ENCODE measurements around the gene DISP2.

DISP2 gene, protein sequence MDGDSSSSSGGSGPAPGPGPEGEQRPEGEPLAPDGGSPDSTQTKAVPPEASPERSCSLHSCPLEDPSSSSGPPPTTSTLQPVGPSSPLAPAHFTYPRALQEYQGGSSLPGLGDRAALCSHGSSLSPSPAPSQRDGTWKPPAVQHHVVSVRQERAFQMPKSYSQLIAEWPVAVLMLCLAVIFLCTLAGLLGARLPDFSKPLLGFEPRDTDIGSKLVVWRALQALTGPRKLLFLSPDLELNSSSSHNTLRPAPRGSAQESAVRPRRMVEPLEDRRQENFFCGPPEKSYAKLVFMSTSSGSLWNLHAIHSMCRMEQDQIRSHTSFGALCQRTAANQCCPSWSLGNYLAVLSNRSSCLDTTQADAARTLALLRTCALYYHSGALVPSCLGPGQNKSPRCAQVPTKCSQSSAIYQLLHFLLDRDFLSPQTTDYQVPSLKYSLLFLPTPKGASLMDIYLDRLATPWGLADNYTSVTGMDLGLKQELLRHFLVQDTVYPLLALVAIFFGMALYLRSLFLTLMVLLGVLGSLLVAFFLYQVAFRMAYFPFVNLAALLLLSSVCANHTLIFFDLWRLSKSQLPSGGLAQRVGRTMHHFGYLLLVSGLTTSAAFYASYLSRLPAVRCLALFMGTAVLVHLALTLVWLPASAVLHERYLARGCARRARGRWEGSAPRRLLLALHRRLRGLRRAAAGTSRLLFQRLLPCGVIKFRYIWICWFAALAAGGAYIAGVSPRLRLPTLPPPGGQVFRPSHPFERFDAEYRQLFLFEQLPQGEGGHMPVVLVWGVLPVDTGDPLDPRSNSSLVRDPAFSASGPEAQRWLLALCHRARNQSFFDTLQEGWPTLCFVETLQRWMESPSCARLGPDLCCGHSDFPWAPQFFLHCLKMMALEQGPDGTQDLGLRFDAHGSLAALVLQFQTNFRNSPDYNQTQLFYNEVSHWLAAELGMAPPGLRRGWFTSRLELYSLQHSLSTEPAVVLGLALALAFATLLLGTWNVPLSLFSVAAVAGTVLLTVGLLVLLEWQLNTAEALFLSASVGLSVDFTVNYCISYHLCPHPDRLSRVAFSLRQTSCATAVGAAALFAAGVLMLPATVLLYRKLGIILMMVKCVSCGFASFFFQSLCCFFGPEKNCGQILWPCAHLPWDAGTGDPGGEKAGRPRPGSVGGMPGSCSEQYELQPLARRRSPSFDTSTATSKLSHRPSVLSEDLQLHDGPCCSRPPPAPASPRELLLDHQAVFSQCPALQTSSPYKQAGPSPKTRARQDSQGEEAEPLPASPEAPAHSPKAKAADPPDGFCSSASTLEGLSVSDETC (N-terminal part only)

DNA sequence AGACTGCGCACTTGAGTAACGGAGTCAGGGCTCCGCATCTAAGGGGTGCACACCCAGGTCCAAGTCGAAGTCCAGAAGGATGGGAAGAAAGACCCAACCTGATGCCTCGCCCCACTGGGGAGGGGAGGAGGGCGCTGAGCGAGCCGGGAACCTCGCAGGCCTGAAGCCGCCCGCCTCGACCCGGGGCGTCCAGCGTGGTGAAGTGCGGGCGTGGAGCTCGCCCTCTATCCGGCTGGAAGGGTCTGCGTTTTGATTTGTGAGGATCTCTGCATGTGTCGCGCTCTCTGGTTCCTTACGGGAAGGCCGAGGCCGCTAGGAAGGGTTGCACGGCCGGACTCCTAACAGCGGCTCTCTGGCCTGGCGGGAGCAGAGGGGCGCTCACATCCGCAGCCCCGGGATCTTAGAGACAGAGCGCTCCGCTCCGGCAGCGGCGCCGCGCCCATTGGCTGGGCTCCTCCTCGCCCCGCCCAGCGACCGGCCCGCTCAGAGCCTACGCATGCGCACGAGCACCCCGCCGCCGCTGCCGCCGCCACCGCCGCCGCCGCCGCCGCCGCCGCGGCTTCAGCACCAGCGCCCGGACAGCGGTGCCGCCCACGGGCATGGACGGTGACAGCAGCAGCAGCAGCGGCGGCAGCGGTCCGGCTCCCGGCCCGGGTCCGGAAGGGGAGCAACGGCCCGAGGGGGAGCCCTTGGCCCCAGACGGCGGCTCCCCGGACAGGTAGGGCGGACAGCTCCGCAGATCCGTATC lies at the start of gene DISP2:
DISP2 (plus strand) TSS at position 497 of the 748 bp plus-strand sequence; CDS start at position 600, 103 bp downstream.
- in situ Hi-C loops (cut with HindIII; ENCODE audit: low sequenced_read_pairs): no loop called here
- TF ChIP-seq, protein P1, sequence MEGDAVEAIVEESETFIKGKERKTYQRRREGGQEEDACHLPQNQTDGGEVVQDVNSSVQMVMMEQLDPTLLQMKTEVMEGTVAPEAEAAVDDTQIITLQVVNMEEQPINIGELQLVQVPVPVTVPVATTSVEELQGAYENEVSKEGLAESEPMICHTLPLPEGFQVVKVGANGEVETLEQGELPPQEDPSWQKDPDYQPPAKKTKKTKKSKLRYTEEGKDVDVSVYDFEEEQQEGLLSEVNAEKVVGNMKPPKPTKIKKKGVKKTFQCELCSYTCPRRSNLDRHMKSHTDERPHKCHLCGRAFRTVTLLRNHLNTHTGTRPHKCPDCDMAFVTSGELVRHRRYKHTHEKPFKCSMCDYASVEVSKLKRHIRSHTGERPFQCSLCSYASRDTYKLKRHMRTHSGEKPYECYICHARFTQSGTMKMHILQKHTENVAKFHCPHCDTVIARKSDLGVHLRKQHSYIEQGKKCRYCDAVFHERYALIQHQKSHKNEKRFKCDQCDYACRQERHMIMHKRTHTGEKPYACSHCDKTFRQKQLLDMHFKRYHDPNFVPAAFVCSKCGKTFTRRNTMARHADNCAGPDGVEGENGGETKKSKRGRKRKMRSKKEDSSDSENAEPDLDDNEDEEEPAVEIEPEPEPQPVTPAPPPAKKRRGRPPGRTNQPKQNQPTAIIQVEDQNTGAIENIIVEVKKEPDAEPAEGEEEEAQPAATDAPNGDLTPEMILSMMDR (IDR thresholded peaks at IDR 0.05; ENCODE audit: low read depth, low read length, missing control alignments): no peak
- H3K4me3 ChIP-seq (ENCODE audit: low read depth, low read length): peak within 1 kb of the TSS; percentile 50
- DNase-seq (ENCODE audit: low read depth): no peak

DNA sequence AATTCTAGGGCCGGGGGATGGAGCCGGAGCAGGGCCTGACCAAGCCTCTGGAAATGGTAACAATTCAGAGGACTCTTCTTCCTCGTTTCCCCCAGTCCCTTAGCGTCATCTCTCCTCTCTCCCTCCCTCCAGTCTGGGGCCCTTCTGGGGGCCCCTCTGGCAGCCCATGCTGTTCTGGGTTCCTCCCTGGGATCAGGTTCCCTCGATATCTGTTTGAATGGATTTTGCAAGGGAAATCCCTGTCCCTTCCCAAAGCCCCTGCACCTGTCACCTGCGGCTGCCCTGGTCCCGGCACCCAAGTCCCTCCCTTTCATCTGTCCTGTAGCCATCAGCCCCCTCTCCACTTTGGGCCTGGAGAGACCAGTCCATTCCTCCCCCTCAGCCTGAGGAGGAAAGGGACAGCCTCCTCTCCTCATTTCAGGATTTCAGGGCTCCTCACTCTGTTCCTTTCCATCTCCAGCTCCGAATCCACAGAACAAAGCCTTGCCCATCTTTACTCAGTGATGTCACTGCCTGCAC lies 48.6 kb upstream of the DISP2 start:
- DNase-seq (ENCODE audit: low read depth): no peak
- no peak overlapping the region for H3K4me3 ChIP-seq (ENCODE audit: low read depth, low read length)
- TF ChIP-seq, protein P1 (IDR thresholded peaks at IDR 0.05; ENCODE audit: low read depth, low read length, missing control alignments): no peak
- in situ Hi-C loops (cut with HindIII; ENCODE audit: low sequenced_read_pairs): no loop called here

DNA sequence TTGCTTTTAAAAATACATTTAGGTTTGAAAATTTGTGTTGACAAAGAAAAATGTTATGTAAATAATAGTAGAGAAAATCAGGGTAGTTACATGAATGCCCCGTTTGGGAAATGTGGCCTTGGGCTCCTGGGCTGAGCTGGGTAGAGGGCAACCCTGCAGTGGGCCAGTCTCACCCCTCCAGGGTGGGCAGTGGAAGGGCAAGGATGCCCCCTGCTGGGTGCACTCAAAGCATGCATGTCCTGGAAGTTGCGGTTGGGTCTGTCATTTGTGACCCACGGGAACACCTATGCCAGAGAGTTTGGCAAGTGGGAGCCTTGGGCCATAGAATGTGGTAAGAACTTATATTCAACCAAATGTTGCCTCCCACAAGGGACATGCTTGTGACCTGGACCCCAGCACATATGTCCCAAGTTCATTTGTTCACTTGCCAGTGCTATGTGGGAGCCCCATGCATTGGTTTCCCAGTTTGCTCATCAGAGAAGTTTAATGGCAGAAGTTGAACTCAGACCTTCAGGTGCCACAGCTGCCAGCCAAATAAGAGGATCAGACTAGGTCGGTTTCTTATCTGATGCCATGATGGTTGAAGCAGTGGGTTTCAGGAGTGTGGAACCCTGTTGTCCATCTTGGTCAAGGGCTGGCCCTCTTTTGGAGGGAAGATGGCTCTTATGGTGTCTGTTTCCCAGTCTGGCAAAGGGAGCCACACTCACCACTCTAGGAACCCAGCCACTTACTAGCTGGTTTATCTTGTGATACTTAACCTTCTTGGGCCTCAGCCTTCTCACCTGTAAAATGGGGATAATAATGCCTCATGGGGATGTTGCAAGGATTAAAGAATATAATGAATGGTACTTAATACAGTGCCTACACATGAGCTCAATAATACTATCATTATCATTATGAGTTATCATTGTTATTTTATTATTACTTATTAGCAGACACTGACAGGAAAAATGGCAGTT lies 47.7 kb upstream of the DISP2 start:
- H3K4me3 ChIP-seq (ENCODE audit: low read depth, low read length): no peak overlapping the region
- no peak for DNase-seq (ENCODE audit: low read depth)
- in situ Hi-C loops (cut with HindIII; ENCODE audit: low sequenced_read_pairs): no loop called here
- TF ChIP-seq, protein P1 (IDR thresholded peaks at IDR 0.05; ENCODE audit: low read depth, low read length, missing control alignments): peak; percentile 62

DNA sequence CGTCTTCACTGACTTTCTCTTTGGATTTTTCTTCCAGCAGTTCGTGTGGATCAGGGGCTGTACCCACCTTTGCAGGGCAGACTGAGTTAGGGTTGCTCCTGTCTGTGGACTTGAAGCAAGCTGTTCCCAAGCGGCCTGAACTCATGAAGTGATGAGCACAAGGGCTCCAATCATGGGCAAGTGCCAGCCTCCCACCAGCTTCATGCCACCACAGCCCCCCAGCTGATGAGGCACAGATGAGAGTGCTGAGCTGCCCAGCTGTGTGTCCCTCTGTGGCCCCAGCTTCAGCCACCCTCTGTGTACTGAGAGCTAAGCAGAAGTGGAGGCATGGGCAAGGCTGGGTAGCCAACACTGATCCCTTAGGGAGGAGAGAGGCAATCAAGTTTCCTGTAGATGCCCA lies 47.0 kb upstream of the DISP2 start:
- in situ Hi-C loops (cut with HindIII; ENCODE audit: low sequenced_read_pairs): no loop called here
- no peak overlapping the region for H3K4me3 ChIP-seq (ENCODE audit: low read depth, low read length)
- TF ChIP-seq, protein P1 (IDR thresholded peaks at IDR 0.05; ENCODE audit: low read depth, low read length, missing control alignments): no peak
- no peak for DNase-seq (ENCODE audit: low read depth)

DNA sequence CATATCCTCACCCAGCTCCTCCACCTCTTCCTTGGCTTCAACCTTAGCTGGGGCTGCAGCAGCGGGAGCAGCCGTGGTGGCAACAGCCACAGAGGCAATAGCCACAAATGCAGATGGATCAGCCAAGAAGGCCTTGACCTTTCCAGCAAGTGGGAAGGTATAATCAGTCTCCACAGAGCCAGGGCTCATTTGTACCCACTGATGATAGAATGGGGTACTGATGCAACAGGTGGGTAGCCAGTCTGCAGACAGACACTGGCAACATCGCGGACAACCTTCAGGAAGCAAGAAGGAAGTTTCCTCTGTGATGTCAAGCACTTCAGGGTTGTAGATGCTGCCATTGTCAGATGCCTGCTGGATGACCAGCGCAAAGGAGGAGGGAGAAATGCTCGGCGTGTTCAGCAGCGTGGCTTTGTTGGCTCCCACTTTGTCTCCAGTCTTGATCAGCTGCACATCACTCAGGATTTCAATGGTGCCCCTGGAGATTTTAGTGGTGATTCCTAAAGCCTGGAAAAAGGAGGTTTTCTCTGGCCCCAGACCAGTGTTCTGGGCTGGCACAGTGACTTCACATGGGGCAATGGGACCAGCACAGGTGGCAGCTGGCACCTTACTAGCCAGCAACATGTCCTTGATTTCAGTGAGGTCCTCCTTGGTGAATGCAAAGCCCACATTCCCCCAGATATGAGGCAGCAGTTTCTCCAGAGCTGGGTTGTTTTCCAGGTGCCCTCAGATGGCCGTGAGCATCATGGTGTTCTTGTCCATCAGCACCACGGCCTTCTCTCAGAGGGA lies 45.5 kb upstream of the DISP2 start:
- no peak overlapping the region for H3K4me3 ChIP-seq (ENCODE audit: low read depth, low read length)
- TF ChIP-seq, protein P1 (IDR thresholded peaks at IDR 0.05; ENCODE audit: low read depth, low read length, missing control alignments): no peak
- in situ Hi-C loops (cut with HindIII; ENCODE audit: low sequenced_read_pairs): no loop called here
- DNase-seq (ENCODE audit: low read depth): no peak
